ENCODE results near the gene JMJD8. TPM values are rescaled to one million over a fixed set of nuclear protein-coding genes. Genes with fewer than 3 reads are reported as not detected.

JMJD8 gene
- total and polyA plus RNA-seq, 9 of the 15 experiments (the other 6 are each of a cell fraction or from before 2014, with no cell fraction given), result 1.2 to 50.6 (median 29.3) TPM

GRCh38 chr16:637081-638018 is 46.8 kb downstream of the JMJD8 start (continued):
- TF ChIP-seq ZBTB5 (IDR thresholded peaks at IDR 0.05) (no peak), STAT6 (CRISPR knock-in tag; IDR thresholded peaks at IDR 0.05) (no peak), USF2 (CRISPR knock-in tag; IDR thresholded peaks at IDR 0.05) (peak; percentile 77), BHLHE40 (IDR thresholded peaks at IDR 0.05; ENCODE audit: low read length) (peak; percentile 47; the same call in 1 of the 2 replicates), KLF1 (tag; IDR thresholded peaks at IDR 0.05) (no peak), HDGF (IDR thresholded peaks at IDR 0.05) (0 out of 2 replicates have a peak, but pooled peaks have one; percentile 21), BACH1 (tag; IDR thresholded peaks at IDR 0.05) (no peak), XRCC3 (IDR thresholded peaks at IDR 0.05) (no peak), NRF1 (conservative IDR thresholded peaks at IDR 0.05 in 1 of 2, IDR thresholded peaks at IDR 0.05 in 1 of 2) (peak; percentile 63 to 66), ZBTB7A (IDR thresholded peaks at IDR 0.05; ENCODE audit: borderline replicate concordance, control insufficient read depth, low read depth, low read length) (0 out of 2 replicates have a peak, but pooled peaks have one; percentile 6), E2F6 (IDR thresholded peaks at IDR 0.05; ENCODE audit: borderline replicate concordance in 1 of 2, extremely low read depth in 1 of 2, insufficient read depth in 1 of 2, insufficient read length in 1 of 2, low read depth in 1 of 2, low read length in 1 of 2, poor library complexity in 1 of 2, severe bottlenecking in 1 of 2) (peak in 1 of 2 experiments; percentile 34), CCNT2 (IDR thresholded peaks at IDR 0.05; ENCODE audit: borderline replicate concordance, extremely low read depth, insufficient read length, low read depth, low read length) (no peak), POLR2G (IDR thresholded peaks at IDR 0.05; ENCODE audit: low read depth, low read length) (0 out of 2 replicates have a peak, but pooled peaks have one; percentile 35)

Measured in K562 (cell line).